Mesangial cell (primary cell): ENCODE results near the gene HELLS. TPM values are rescaled to one million over a fixed set of nuclear protein-coding genes. Genes with fewer than 3 reads are reported as not detected.

Experiments
- total RNA-seq: library from RNA; depleted of rRNA; stranded (reverse); fragments of >200 nt; gene quantifications from 2 replicates; pipeline ENCODE4 v1.2.3, GENCODE V29; 2015

HELLS gene
- total RNA-seq, result 6.5 and 29.5 TPM in 2 replicates

DNA sequence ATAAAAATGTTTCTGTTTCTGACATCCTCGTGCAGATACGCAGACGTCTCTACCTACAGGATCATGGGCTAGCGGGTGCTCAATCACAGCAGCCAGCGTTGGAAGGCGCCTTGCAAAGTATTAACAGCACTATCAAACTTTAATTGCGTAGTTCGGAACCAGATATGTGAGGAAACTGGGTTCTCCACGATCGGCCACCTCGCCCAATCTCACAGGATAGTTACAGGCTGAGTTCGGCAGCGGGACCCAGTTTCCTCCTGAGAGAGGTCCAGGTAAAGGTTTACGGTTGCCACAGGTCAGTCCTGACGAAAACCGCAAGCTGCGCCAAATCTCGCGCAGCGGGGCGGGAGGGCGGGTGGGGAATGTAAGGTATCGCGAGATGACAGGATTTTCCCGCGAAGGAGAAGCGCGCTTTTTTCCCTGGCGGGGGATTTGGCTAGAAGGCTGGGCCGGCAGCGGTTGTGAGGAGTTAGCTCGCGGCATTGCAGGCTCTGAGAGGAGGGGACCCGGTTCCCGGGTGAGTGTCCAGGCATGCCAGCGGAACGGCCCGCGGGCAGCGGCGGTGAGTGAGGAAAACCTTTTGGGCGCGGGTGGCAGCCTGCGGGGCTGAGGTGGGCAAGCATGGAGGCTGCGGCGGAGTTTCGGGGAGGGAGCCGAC lies at the start of gene HELLS:
Gene HELLS, plus strand, starts transcription at position 398 of the 658 bp plus-strand sequence. Its CDS starts 134 bp downstream, at position 532.

Other genes starting within 250 kb of the HELLS start
- gene NOC3L, start 182.8 kb upstream of the HELLS start, total RNA-seq, result 8.0 and 11.7 TPM in 2 replicates
- 3.7 and 8.2 TPM in 2 replicates for gene TBC1D12, start 143.2 kb upstream of the HELLS start, total RNA-seq
- not detected in 2 replicates for gene CYP2C18, start 137.9 kb downstream of the HELLS start, total RNA-seq
- gene CYP2C19, start 216.9 kb downstream of the HELLS start, total RNA-seq, result not detected in 2 replicates